OCI-LY1 (cell line): ENCODE measurements around the gene COQ2.

Source experiments
- H2AFZ ChIP-seq: fragments of 200-600 bp; sonication (generic), shearing (Covaris generic); 2 replicates; pipeline ENCODE4 v1.6.0; 2014; ENCODE audit warnings: antibody characterized with exemption, mild to moderate bottlenecking, low read length
- H3F3A ChIP-seq: fragments of 200-600 bp; sonication (generic), shearing (Covaris generic); 2 replicates; pipeline ENCODE4 v1.6.0; 2014; ENCODE audit warnings: mild to moderate bottlenecking, antibody characterized with exemption, low read length, moderate library complexity; ENCODE audit not compliant: insufficient read depth
- H3K27ac ChIP-seq: fragments of 200-600 bp; sonication (generic); 2 replicates; pipeline ENCODE4 v1.5.1; 2014; ENCODE audit warnings: low read length, mixed run types, mild to moderate bottlenecking, low read depth; ENCODE audit not compliant: poor library complexity, severe bottlenecking
- H3K27me3 ChIP-seq: fragments of 200-600 bp; sonication (generic); 2 replicates; pipeline ENCODE4 v1.6.0; 2014; ENCODE audit warnings: antibody characterized with exemption, mild to moderate bottlenecking, low read length, moderate library complexity; ENCODE audit not compliant: insufficient read depth
- H3K36me3 ChIP-seq: fragments of 200-600 bp; sonication (generic); 2 replicates; pipeline ENCODE4 v1.6.1; 2014; ENCODE audit warnings: mild to moderate bottlenecking, antibody characterized with exemption, low read length, moderate library complexity, mixed read lengths; ENCODE audit not compliant: insufficient read depth
- H3K4me1 ChIP-seq: fragments of 200-600 bp; sonication (generic); 2 replicates; pipeline ENCODE4 v1.5.1; 2014; ENCODE audit warnings: mild to moderate bottlenecking, low read length, moderate library complexity; ENCODE audit not compliant: insufficient read depth, severe bottlenecking
- H3K4me2 ChIP-seq: fragments of 200-600 bp; sonication (generic), shearing (Covaris generic); 2 replicates; pipeline ENCODE4 v1.6.1; 2014; ENCODE audit warnings: low read length
- H3K4me3 ChIP-seq: fragments of 200-600 bp; sonication (generic); 2 replicates; pipeline ENCODE4 v1.5.1; 2014; ENCODE audit warnings: low read length, low read depth, mild to moderate bottlenecking, mixed read lengths; ENCODE audit not compliant: poor library complexity, severe bottlenecking
- H3K79me2 ChIP-seq: fragments of 200-600 bp; shearing (Covaris generic); 2 replicates; pipeline ENCODE4 v1.6.1; 2016; ENCODE audit warnings: mixed run types, low read length, mixed read lengths; ENCODE audit not compliant: insufficient read depth
- H3K9ac ChIP-seq: fragments of 200-600 bp; sonication (generic), shearing (Covaris generic); 2 replicates; pipeline ENCODE4 v1.6.1; 2014; ENCODE audit warnings: mild to moderate bottlenecking, low read length, mixed read lengths
- H3K9me2 ChIP-seq: fragments of 200-600 bp; sonication (generic), shearing (Covaris generic); 2 replicates; pipeline ENCODE4 v1.6.1; 2014; ENCODE audit warnings: low read depth, mild to moderate bottlenecking, low read length, mixed read lengths
- H3K9me3 ChIP-seq: fragments of 200-600 bp; shearing (Covaris generic); 2 replicates; pipeline ENCODE4 v1.6.1; 2014; ENCODE audit warnings: low read length, mixed read lengths
- H4K20me1 ChIP-seq: fragments of 200-600 bp; sonication (generic), shearing (Covaris generic); 2 replicates; pipeline ENCODE4 v1.6.0; 2016; ENCODE audit warnings: mild to moderate bottlenecking, low read length; ENCODE audit not compliant: insufficient read depth
- EZH2 ChIP-seq: fragments of 200-600 bp; sonication (generic), shearing (Covaris generic); IDR thresholded peaks from 2 replicates; pipeline ENCODE4 v1.8.0; 2017; ENCODE audit warnings: borderline replicate concordance, mixed run types, mild to moderate bottlenecking, antibody characterized with exemption, low read length, moderate library complexity, mixed read lengths
- TF ChIP-seq, protein P1 (sequence below): fragments of 200-600 bp; sonication (generic), shearing (Covaris generic); IDR thresholded peaks from 2 replicates; pipeline ENCODE4 v1.5.1; 2017; ENCODE audit warnings: mild to moderate bottlenecking, antibody characterized with exemption, low read length, moderate library complexity, mixed read lengths

The COQ2 gene

DNA sequence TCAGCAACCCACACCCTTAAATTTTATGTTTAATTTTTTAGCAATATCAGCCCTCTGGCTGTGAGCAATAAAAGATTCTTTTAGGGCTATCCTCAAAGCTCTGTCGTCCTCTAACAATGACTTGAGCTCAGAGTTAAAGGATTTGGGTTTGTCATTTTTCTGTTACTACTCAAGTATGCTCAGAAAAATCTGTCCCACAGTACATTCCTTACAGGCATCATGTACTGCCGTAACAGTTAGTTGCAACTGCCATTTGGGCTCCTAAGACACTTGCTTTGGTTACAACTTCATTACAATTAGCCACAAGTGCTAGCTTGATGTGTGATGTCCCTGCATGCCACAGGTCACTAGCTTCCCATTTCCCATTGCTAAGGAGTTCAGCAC, 33.2 kb downstream of the COQ2 start:
- H3K9me3 ChIP-seq, result no peaks in the 10 kb centered on the region
- no peaks in the 10 kb centered on the region for H4K20me1 ChIP-seq
- H3K4me2 ChIP-seq, result no peak overlapping the region
- no peak overlapping the region for H3K9ac ChIP-seq
- H3K27me3 ChIP-seq, result no peaks in the 10 kb centered on the region
- H2AFZ ChIP-seq, result no peak overlapping the region
- TF ChIP-seq EZH2, result no peak
- TF ChIP-seq, protein P1, sequence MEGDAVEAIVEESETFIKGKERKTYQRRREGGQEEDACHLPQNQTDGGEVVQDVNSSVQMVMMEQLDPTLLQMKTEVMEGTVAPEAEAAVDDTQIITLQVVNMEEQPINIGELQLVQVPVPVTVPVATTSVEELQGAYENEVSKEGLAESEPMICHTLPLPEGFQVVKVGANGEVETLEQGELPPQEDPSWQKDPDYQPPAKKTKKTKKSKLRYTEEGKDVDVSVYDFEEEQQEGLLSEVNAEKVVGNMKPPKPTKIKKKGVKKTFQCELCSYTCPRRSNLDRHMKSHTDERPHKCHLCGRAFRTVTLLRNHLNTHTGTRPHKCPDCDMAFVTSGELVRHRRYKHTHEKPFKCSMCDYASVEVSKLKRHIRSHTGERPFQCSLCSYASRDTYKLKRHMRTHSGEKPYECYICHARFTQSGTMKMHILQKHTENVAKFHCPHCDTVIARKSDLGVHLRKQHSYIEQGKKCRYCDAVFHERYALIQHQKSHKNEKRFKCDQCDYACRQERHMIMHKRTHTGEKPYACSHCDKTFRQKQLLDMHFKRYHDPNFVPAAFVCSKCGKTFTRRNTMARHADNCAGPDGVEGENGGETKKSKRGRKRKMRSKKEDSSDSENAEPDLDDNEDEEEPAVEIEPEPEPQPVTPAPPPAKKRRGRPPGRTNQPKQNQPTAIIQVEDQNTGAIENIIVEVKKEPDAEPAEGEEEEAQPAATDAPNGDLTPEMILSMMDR, result no peak
- no peaks in the 10 kb centered on the region for H3K36me3 ChIP-seq
- peaks cover 18% of the 10 kb centered on the region for H3K4me1 ChIP-seq
- no peaks in the 10 kb centered on the region for H3K9me2 ChIP-seq
- 0 out of 2 replicates have a peak, but pooled peaks cover 2% of the 10 kb centered on the region for H3F3A ChIP-seq
- no peak overlapping the region for H3K27ac ChIP-seq
- no peak overlapping the region for H3K4me3 ChIP-seq
- no peaks in the 10 kb centered on the region for H3K79me2 ChIP-seq

DNA sequence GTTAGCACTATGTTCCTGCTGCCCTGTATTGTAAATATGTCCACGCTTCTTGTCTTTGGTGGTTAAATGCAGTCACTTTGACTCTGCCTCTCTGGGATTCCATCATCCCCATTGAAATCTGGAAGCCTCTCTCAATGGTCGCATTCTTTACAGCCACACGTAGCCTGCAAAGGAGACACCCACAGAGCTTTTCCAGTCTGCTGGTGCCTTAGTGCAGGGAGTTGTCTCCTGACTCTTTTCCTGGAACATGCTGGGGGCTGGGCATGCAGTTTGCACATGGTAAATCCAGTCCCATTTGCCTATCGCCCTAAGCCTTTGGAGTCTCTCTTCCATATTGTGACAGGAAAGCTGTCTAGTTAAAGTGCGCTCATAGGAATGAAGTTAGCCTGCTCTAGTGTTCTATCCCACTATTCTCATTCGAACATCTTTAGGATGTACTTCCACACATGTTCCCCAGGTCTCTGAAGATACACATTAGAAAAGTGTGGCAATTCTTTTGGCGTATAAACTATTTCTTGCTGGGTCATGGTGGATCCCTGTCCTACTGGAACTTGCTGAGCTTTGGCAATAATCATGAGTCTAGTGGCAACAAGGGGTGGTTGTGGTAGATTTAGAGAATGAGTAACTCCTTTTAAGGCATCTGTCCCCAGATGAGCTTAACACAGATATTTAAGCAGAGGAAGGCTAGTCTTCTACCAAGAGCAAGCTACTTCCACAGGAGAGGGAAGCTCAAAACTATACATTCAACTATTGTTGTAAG, 33.7 kb downstream of the COQ2 start:
- H3K9me3 ChIP-seq, result no peaks in the 10 kb centered on the region

DNA sequence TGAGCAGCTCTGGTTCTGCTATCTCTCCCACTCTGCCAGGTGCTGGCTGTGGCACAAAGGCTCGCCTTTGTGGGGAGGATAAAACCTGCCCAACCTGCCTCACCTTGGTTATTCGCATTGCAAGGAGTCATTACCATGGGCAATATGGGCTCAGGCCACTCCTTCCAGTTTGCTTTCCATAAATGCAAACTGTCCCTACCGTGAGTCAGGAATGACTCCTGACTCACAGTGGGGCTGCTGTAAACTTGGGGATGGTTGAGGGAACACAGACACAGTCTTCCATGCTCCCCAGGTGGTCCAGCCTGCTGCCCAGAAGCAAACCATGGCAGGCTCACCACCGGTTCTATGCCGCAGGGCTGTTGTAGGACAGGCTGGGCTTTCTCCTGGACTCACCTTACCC, 36.1 kb downstream of the COQ2 start:
- Histone ChIP-seq H3K27me3 (no peaks in the 10 kb centered on the region), H3K9me3 (no peaks in the 10 kb centered on the region), H3K9me2 (no peaks in the 10 kb centered on the region), H3K4me2 (no peak overlapping the region), H3K36me3 (no peaks in the 10 kb centered on the region), H2AFZ (no peak overlapping the region), H4K20me1 (no peaks in the 10 kb centered on the region), H3K79me2 (no peaks in the 10 kb centered on the region), H3K9ac (no peak overlapping the region), H3K27ac (no peak overlapping the region), H3K4me1 (peaks cover 10% of the 10 kb centered on the region), H3K4me3 (no peak overlapping the region), H3F3A (no peaks in the 10 kb centered on the region)
- TF ChIP-seq EZH2, result no peak
- TF ChIP-seq, protein P1, result no peak

More for the DNA sequence above, 33.7 kb downstream of the COQ2 start:
- Histone ChIP-seq H3K4me1 (peaks cover 13% of the 10 kb centered on the region), H3K27ac (no peak overlapping the region), H3K27me3 (no peaks in the 10 kb centered on the region), H3K4me2 (no peak overlapping the region), H3K36me3 (no peaks in the 10 kb centered on the region), H2AFZ (no peak overlapping the region), H3K9ac (no peak overlapping the region), H3K4me3 (no peak overlapping the region), H3F3A (0 out of 2 replicates have a peak, but pooled peaks cover 2% of the 10 kb centered on the region), H4K20me1 (no peaks in the 10 kb centered on the region), H3K79me2 (no peaks in the 10 kb centered on the region), H3K9me2 (no peaks in the 10 kb centered on the region)
- TF ChIP-seq EZH2, result no peak
- TF ChIP-seq, protein P1, result no peak
